22Rv1 (cell line): Measurements from ENCODE around the gene GTPBP4.

Experiments used
- H3K27ac ChIP-seq: fragments of 450-650 bp; 2 replicates; pipeline ENCODE4 v1.5.1; 2017
- CTCF ChIP-seq: fragments of 450-650 bp; IDR thresholded peaks from 2 replicates; pipeline ENCODE4 v1.5.1; 2017; ENCODE audit warnings: mild to moderate bottlenecking
- ZFX ChIP-seq: fragments of 450-650 bp; IDR thresholded peaks from 2 replicates; pipeline ENCODE4 v1.6.1; 2017; ENCODE audit warnings: antibody characterized with exemption, borderline replicate concordance

GTPBP4 gene

GRCh38 chr10:980468-981093, 7.7 kb upstream of the GTPBP4 start:
- no peak overlapping the region for H3K27ac ChIP-seq
- TF ChIP-seq CTCF (no peak), ZFX (no peak)

- TF ChIP-seq ZFX (no peak), CTCF (no peak)
- H3K27ac ChIP-seq = no peak overlapping the region
These were observed 4.8 kb upstream of the GTPBP4 start for GRCh38 chr10:983401-983800.

- no peak for TF ChIP-seq CTCF
- no peak for TF ChIP-seq ZFX
- H3K27ac ChIP-seq = no peak overlapping the region
These were observed 4.1 kb upstream of the GTPBP4 start for GRCh38 chr10:983971-984655.

- H3K27ac ChIP-seq = no peak overlapping the region
- no peak for TF ChIP-seq ZFX
- TF ChIP-seq CTCF = no peak
These were observed 2.9 kb upstream of the GTPBP4 start for GRCh38 chr10:985361-985760.

GRCh38 chr10:986137-986825, 2.0 kb upstream of the GTPBP4 start:
- H3K27ac ChIP-seq = no peak overlapping the region
- TF ChIP-seq ZFX (no peak), CTCF (no peak)

- no peak overlapping the region for H3K27ac ChIP-seq
- no peak for TF ChIP-seq ZFX
- no peak for TF ChIP-seq CTCF
These were observed 1.2 kb upstream of the GTPBP4 start for GRCh38 chr10:986881-987619.
